Measurements from ENCODE around the gene ATP5F1E. TPM values are rescaled to one million over a fixed set of nuclear protein-coding genes. Genes with fewer than 3 reads are reported as not detected.
"Not testable (repeated sequence)": the region's sequence is repeated elsewhere in the genome, so short reads cannot be mapped to it uniquely, and the experiment has no call there.

Gene ATP5F1E
- total and polyA plus RNA-seq, 12 donors = 13.3 to 131 (median 55.3) TPM

GRCh38 chr20:59013031-59013951 is 18.8 kb downstream of the ATP5F1E start:
- peak in 3 of 7 donors; percentile 0 to 12 (median 10) for DNase-seq
- H3K36me3 ChIP-seq (replicated peaks in 1 of 2) = no peaks in the 10 kb centered on the region
- intact Hi-C loops (cut with DNase I) = no loop called here
- TF ChIP-seq CTCF (IDR thresholded peaks at IDR 0.05) = no peak
- TF ChIP-seq POLR2A (IDR thresholded peaks at IDR 0.05) = no peak
- H3K4me1 ChIP-seq (replicated peaks in 1 of 2) = peaks cover 3 to 18% of the 10 kb centered on the region in 2 donors
- H3K27me3 ChIP-seq = no peaks in the 10 kb centered on the region
- no peaks in the 10 kb centered on the region for H3K9me3 ChIP-seq (replicated peaks in 1 of 3)
- WGBS, 4 donors = 89 to 93% (median 92%) methylated on average over 15 to 17 of the region's 17 CpGs
- H3K27ac ChIP-seq = no peak overlapping the region
- H3K4me3 ChIP-seq = no peak overlapping the region

GRCh38 chr20:59011874-59012157 is 20.3 kb downstream of the ATP5F1E start:
- H3K36me3 ChIP-seq (replicated peaks in 1 of 2); H3K27ac ChIP-seq; intact Hi-C loops (cut with DNase I); H3K27me3 ChIP-seq; DNase-seq; H3K9me3 ChIP-seq (replicated peaks in 1 of 3); H3K4me3 ChIP-seq: not testable (repeated sequence)
- 82 to 93% (median 91%) methylated on average over 3 of the region's 3 CpGs for WGBS, 4 donors
- peaks cover 7 to 15% of the 10 kb centered on the region in 2 donors for H3K4me1 ChIP-seq (replicated peaks in 1 of 2)

GRCh38 chr20:59010995-59011873 is 20.9 kb downstream of the ATP5F1E start:
- TF ChIP-seq POLR2A (IDR thresholded peaks at IDR 0.05) (no peak), CTCF (IDR thresholded peaks at IDR 0.05) (no peak)
- peak in 4 of 7 donors; percentile 14 to 59 (median 25) for DNase-seq
- peak overlapping the region in 1 of 5 donors; percentile 16 for H3K27ac ChIP-seq
- intact Hi-C loops (cut with DNase I) = no loop called here
- 66 to 75% (median 68%) methylated on average over 17 of the region's 17 CpGs for WGBS, 4 donors
- H3K4me3 ChIP-seq = no peak overlapping the region
- H3K36me3 ChIP-seq (replicated peaks in 1 of 2) = no peaks in the 10 kb centered on the region
- H3K9me3 ChIP-seq (replicated peaks in 1 of 3) = no peaks in the 10 kb centered on the region
- H3K4me1 ChIP-seq (replicated peaks in 1 of 2) = peaks cover 7 to 13% of the 10 kb centered on the region in 2 donors
- H3K27me3 ChIP-seq = no peaks in the 10 kb centered on the region

- WGBS, 4 donors = 80 to 87% (median 83%) methylated on average over 8 of the region's 8 CpGs
These were observed 21.7 kb downstream of the ATP5F1E start for GRCh38 chr20:59010321-59010994.

More at GRCh38 chr20:59010321-59010994, 21.7 kb downstream of the ATP5F1E start:
- peaks cover 11 to 21% of the 10 kb centered on the region in 2 donors for H3K4me1 ChIP-seq (replicated peaks in 1 of 2)
- no peaks in the 10 kb centered on the region for H3K36me3 ChIP-seq (replicated peaks in 1 of 2)
- TF ChIP-seq POLR2A (IDR thresholded peaks at IDR 0.05) (no peak), CTCF (IDR thresholded peaks at IDR 0.05) (no peak)
- no peak overlapping the region for H3K4me3 ChIP-seq
- no peak overlapping the region for H3K27ac ChIP-seq
- DNase-seq = peak in 3 of 7 donors; percentile 0 to 27 (median 16)
- intact Hi-C loops (cut with DNase I) = no loop called here
- H3K27me3 ChIP-seq = no peaks in the 10 kb centered on the region
- H3K9me3 ChIP-seq (replicated peaks in 1 of 3) = no peaks in the 10 kb centered on the region

Data from adrenal gland (tissue), 12 donors.